ENCODE results near the gene AGRN. TPM values are rescaled to one million over a fixed set of nuclear protein-coding genes. Genes with fewer than 3 reads are reported as not detected.
"Not testable (repeated sequence)": the region's sequence is repeated elsewhere in the genome, so short reads cannot be mapped to it uniquely, and the experiment has no call there.

Gene AGRN
- total and polyA plus RNA-seq, 9 donors, result 2.7 to 138 (median 14.3) TPM

DNA sequence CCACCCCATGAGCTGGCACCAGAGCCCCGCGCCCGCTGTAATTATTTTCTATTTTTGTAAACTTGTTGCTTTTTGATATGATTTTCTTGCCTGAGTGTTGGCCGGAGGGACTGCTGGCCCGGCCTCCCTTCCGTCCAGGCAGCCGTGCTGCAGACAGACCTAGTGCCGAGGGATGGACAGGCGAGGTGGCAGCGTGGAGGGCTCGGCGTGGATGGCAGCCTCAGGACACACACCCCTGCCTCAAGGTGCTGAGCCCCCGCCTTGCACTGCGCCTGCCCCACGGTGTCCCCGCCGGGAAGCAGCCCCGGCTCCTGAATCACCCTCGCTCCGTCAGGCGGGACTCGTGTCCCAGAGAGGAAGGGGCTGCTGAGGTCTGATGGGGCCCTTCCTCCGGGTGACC is 35.1 kb downstream of the AGRN start:
- intact Hi-C loops (cut with DNase I), result no loop called here
- no peak overlapping the region for H3K4me3 ChIP-seq
- H3K27ac ChIP-seq, result no peak overlapping the region
- H3K9me3 ChIP-seq, result no peaks in the 10 kb centered on the region
- DNase-seq, result no peak
- peaks cover 1% of the 10 kb centered on the region for H3K4me1 ChIP-seq (ENCODE audit: insufficient read depth)
- no peaks in the 10 kb centered on the region for H3K36me3 ChIP-seq
- no peak for TF ChIP-seq POLR2A (IDR thresholded peaks at IDR 0.05)
- no peak for TF ChIP-seq EP300 (IDR thresholded peaks at IDR 0.05)
- TF ChIP-seq, protein P1, sequence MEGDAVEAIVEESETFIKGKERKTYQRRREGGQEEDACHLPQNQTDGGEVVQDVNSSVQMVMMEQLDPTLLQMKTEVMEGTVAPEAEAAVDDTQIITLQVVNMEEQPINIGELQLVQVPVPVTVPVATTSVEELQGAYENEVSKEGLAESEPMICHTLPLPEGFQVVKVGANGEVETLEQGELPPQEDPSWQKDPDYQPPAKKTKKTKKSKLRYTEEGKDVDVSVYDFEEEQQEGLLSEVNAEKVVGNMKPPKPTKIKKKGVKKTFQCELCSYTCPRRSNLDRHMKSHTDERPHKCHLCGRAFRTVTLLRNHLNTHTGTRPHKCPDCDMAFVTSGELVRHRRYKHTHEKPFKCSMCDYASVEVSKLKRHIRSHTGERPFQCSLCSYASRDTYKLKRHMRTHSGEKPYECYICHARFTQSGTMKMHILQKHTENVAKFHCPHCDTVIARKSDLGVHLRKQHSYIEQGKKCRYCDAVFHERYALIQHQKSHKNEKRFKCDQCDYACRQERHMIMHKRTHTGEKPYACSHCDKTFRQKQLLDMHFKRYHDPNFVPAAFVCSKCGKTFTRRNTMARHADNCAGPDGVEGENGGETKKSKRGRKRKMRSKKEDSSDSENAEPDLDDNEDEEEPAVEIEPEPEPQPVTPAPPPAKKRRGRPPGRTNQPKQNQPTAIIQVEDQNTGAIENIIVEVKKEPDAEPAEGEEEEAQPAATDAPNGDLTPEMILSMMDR (IDR thresholded peaks at IDR 0.05), result no peak
- H3K27me3 ChIP-seq, result peaks cover 6% of the 10 kb centered on the region
- WGBS, 3 donors, result 88 to 90% (median 88%) methylated on average over 23 of the region's 23 CpGs

DNA sequence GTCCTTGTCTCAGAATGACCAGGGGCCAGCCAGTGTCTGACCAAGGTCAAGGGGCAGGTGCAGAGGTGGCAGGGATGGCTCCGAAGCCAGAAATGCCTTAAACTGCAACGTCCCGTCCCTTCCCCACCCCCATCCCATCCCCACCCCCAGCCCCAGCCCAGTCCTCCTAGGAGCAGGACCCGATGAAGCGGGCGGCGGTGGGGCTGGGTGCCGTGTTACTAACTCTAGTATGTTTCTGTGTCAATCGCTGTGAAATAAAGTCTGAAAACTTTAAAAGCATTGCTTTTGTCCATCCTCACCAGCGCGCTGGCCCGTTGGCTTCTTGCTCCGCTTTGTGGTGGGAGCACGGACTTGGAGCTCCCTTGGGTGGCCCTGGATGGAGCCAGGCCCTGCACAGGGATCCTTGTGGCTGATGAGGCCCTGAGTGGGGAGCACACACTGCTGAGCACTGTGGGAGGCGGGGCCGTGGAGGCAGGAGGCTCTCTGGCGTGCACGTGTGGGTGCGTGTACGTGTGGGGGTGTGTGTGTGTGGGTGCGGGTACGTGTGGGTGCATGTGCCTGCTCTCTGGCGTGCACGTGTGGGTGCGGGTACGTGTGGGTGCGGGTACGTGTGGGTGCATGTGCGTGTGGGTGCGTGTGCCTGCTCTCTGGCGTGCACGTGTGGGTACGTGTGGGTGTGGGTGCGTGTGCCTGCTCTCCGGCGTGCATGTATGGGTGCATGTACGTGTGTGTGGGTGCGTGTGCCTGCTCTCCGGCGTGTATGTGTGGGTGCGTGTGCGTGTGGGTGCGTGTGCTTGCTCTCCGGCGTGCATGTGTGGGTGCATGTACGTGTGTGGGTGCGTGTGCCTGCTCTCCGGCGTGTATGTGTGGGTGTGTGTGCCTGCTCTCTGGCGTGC is 36.2 kb downstream of the AGRN start:
- WGBS, 3 donors, result 81 to 82% (median 81%) methylated on average over 50 of the region's 50 CpGs
- no peak for DNase-seq
- no peaks in the 10 kb centered on the region for H3K9me3 ChIP-seq
- H3K4me3 ChIP-seq, result no peak overlapping the region
- intact Hi-C loops (cut with DNase I), result no loop called here
- H3K36me3 ChIP-seq, result no peaks in the 10 kb centered on the region
- TF ChIP-seq, protein P1 (IDR thresholded peaks at IDR 0.05), result no peak
- TF ChIP-seq POLR2A (IDR thresholded peaks at IDR 0.05) (no peak), EP300 (IDR thresholded peaks at IDR 0.05) (no peak)
- H3K27me3 ChIP-seq, result peaks cover 6% of the 10 kb centered on the region
- H3K4me1 ChIP-seq (ENCODE audit: insufficient read depth), result peaks cover 1% of the 10 kb centered on the region
- no peak overlapping the region for H3K27ac ChIP-seq

DNA sequence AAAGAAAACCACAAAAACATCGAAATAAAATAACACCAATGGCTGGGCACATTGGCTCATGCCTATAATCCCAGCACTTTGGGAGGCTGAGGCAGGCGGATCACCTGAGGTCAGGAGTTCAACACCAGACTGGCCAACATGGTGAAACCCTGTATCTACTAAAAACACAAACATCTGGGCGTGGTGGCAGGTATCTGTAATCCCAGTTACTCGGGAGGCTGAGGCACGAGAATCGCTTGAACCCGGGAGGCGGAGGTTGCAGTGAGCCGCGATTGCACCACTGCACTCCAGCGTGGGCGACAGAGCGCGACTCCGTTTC is 37.8 kb downstream of the AGRN start:
- not testable (repeated sequence) for H3K27me3 ChIP-seq, H3K27ac ChIP-seq

DNA sequence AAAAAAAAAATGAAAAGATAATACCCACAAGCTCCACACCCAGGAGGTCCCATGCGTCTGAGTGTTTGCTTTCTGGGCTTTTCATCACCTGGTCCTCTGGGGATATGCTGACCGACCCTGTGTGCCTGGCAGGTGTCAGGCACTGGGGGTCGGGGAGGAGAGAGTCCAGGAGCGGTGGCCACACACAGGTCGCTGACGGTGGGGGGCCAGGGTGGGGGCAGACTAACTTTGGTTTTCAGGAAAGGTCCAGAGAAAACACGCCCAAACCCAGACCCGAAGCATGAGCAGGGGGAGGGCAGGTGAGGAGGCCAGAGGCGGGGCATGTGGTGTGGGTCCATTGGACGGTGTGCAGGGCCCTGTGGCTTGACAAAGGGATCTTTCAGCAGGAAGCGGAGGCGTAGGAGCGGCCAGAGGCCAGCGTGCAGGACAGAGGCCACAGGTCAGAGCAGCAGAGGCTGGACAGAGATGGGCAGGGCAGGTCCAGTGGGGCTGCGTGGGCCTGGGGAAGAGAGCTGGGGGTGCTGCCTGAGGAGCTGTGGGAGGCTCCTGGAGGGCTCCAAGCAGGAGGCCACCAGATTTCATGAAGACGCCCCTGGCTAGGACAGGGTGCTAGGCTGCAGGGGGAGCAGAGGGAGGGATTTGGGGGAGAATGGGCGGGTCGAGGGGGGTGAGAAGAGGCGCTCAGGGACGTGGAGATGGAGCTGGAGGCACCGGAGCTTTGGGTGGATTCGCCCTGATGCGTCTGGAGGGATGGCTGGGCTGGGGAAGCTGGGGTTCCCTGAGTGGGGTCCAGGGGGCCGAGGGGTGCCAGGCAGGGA is 38.4 kb downstream of the AGRN start:
- H3K4me3 ChIP-seq, result no peak overlapping the region
- H3K4me1 ChIP-seq (ENCODE audit: insufficient read depth), result peaks cover 1% of the 10 kb centered on the region
- intact Hi-C loops (cut with DNase I), result no loop called here
- H3K9me3 ChIP-seq, result no peaks in the 10 kb centered on the region
- no peak for TF ChIP-seq EP300 (IDR thresholded peaks at IDR 0.05)
- no peak for TF ChIP-seq POLR2A (IDR thresholded peaks at IDR 0.05)
- TF ChIP-seq, protein P1 (IDR thresholded peaks at IDR 0.05), result no peak
- H3K27me3 ChIP-seq, result peaks cover 9% of the 10 kb centered on the region
- H3K36me3 ChIP-seq, result no peaks in the 10 kb centered on the region
- no peak overlapping the region for H3K27ac ChIP-seq
- DNase-seq, result no peak
- 10 to 12% (median 11%) methylated on average over 24 of the region's 24 CpGs for WGBS, 3 donors

More for the DNA sequence above, 37.8 kb downstream of the AGRN start:
- WGBS, 3 donors, result 46 to 63% (median 49%) methylated on average over 15 of the region's 15 CpGs
- intact Hi-C loops (cut with DNase I); H3K36me3 ChIP-seq; H3K9me3 ChIP-seq; DNase-seq; H3K4me3 ChIP-seq; H3K4me1 ChIP-seq (ENCODE audit: insufficient read depth): not testable (repeated sequence)

Measured in ovary (tissue), 9 donors.